Cardiac muscle cell (in vitro differentiated cells and primary cell): ENCODE results near the gene PCSK4. TPM values are rescaled to one million over a fixed set of nuclear protein-coding genes. Genes with fewer than 3 reads are reported as not detected.

Experiments
- DNase-seq, 2 donors: peaks; one replicate each; pipeline versions ENCODE4 v3.0.0 to v3.0.0-alpha.2; 2010 to 2017; ENCODE audit warnings: low read depth in 1 of 2, low spot score in 1 of 2
- H3K27ac ChIP-seq: fragments of 200-600 bp; sonication (generic); 2 replicates; pipeline ENCODE4 v1.5.1; 2016
- H3K27me3 ChIP-seq: fragments of 200-600 bp; sonication (generic); 2 replicates; pipeline ENCODE4 v1.6.0; 2016; ENCODE audit warnings: control low read depth
- H3K36me3 ChIP-seq: fragments of 200-600 bp; sonication (generic); 2 replicates; pipeline ENCODE4 v1.5.1; 2016; ENCODE audit warnings: control low read depth
- H3K4me1 ChIP-seq: fragments of 200-600 bp; sonication (generic); 2 replicates; pipeline ENCODE4 v1.8.1; 2017; ENCODE audit warnings: low read depth, mild to moderate bottlenecking, mixed run types
- H3K4me3 ChIP-seq: fragments of 200-600 bp; sonication (generic); 2 replicates; pipeline ENCODE4 v1.5.1; 2016; ENCODE audit warnings: mild to moderate bottlenecking
- H3K9me3 ChIP-seq: fragments of 200-600 bp; sonication (generic); 2 replicates; pipeline ENCODE4 v1.5.1; 2017; ENCODE audit warnings: low read depth, mild to moderate bottlenecking, control low read depth
- CTCF ChIP-seq: IDR thresholded peaks from 2 replicates; pipeline ENCODE4 v1.5.1; 2012; ENCODE audit warnings: low read depth, mild to moderate bottlenecking, low read length
- polyA plus RNA-seq: library from polyadenylated mRNA; unstranded; fragments of >200 nt; fragmentation: Nextera tagmentation; extraction: Ambion mirVana; gene quantifications from 2 replicates; pipeline ENCODE4 v1.2.1, GENCODE V29; 2016
- total RNA-seq: library from RNA; depleted of rRNA; stranded (reverse); fragments of >200 nt; gene quantifications from 2 replicates; pipeline ENCODE4 v1.2.3, GENCODE V29; 2016

Gene PCSK4
- total and polyA plus RNA-seq, 2 experiments from 2014 or later, result 9.6 to 28.6 TPM

DNA sequence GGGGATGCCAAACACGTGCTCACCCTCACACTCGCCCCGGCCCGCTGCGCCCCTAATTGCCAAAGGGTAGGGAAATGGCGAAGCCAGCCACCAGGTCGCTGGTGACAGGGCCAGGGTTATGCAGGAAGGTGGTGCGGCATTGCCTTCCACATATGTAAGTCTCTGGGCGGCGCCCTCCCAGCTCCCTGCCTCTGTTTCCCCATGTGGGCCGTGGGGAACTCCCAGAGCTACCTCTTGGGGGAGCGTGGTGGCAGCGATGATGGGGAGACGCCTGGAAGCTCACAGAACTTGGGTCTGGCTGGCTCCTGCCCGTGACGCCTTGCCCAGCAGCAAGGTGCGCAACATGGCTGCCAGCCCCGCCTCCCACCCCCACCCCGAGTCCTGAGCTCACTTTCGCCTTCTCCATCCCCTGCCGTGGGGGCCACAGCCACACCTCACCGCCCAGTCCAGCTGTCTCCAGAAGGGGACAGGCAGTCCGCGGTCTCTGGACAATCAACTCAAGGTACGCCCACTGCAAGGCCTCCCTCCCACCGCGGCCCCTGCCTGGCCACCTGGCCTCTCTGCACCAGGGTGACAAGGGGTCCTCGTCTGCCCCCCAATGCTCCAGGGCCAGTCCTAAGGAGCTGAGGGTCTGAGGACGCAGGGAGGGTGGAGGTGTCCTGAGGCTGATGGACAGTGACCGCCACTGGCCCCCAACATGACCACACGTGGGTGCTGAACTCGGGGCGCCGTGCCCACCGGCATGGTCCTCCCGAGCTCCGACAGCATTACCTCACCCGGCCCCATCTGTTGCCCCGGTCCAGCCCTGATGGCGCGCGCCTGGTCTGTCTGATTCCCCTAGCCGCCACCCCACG lies 17.7 kb downstream of the PCSK4 start:
- TF ChIP-seq CTCF, result no peak
- H3K36me3 ChIP-seq, result no peaks in the 10 kb centered on the region
- no peaks in the 10 kb centered on the region for H3K9me3 ChIP-seq
- peaks cover 63% of the 10 kb centered on the region for H3K27me3 ChIP-seq
- no peak overlapping the region for H3K4me3 ChIP-seq
- H3K27ac ChIP-seq, result no peak overlapping the region
- H3K4me1 ChIP-seq, result peaks cover 12% of the 10 kb centered on the region
- DNase-seq, result no peak

GRCh38 chr19:1471515-1472160 lies 18.5 kb downstream of the PCSK4 start:
- Histone ChIP-seq H3K4me3 (no peak overlapping the region), H3K36me3 (no peaks in the 10 kb centered on the region), H3K9me3 (no peaks in the 10 kb centered on the region), H3K4me1 (peaks cover 12% of the 10 kb centered on the region), H3K27me3 (peaks cover 72% of the 10 kb centered on the region), H3K27ac (no peak overlapping the region)
- TF ChIP-seq CTCF, result no peak
- DNase-seq, result no peak

DNA sequence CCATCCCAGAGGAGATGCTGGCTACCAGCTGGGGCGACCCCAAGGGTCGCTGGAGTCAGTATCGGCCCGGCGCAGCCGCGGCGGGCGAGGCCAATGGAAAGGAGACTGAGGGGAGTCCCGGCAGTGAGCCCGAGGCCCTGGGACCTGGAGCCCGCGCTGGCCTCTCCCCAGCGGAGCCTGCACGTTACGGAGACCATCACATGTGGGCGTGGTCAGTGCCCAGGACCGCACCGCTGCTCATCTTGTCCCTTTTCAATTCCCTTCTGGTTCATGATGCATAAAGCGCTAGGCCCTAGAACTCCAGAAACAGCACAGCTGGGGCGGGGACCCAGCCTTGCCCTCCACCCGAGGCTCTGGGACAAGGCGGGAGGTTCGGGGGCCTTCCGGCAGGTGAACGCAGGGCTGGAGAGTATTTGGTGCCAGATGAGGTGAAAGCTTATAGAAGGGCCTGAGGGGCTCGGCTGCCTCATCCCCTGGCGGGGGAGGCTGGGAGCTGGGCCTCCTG lies 19.1 kb downstream of the PCSK4 start:
- peak in 1 of 2 donors; percentile 44 for DNase-seq
- H3K27me3 ChIP-seq, result peaks cover 77% of the 10 kb centered on the region
- no peaks in the 10 kb centered on the region for H3K36me3 ChIP-seq
- no peak overlapping the region for H3K27ac ChIP-seq
- peaks cover 12% of the 10 kb centered on the region for H3K4me1 ChIP-seq
- peak overlapping the region; percentile 31 for H3K4me3 ChIP-seq
- H3K9me3 ChIP-seq, result no peaks in the 10 kb centered on the region
- TF ChIP-seq CTCF, result peak; percentile 28

- TF ChIP-seq CTCF, result no peak
- peaks cover 12% of the 10 kb centered on the region for H3K4me1 ChIP-seq
- no peaks in the 10 kb centered on the region for H3K36me3 ChIP-seq
- H3K27me3 ChIP-seq, result peaks cover 83% of the 10 kb centered on the region
- peak in 1 of 2 donors; percentile 48 for DNase-seq
- H3K4me3 ChIP-seq, result peak overlapping the region; percentile 31
- H3K27ac ChIP-seq, result no peak overlapping the region
- H3K9me3 ChIP-seq, result no peaks in the 10 kb centered on the region
These were observed 19.7 kb downstream of the PCSK4 start for GRCh38 chr19:1470305-1471009.

DNA sequence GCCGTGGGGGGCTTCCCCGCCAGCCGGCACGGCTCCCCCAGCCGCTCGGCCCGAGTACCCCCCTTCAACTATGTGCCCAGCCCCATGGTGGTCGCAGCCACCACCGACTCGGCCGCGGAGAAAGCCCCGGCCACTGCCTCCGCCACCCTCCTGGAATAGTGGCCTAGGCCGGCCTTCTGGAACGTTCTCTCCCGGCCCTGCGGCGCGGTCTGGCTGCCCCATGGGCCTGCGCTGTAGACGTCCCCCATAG lies 20.2 kb downstream of the PCSK4 start:
- Histone ChIP-seq H3K36me3 (no peaks in the 10 kb centered on the region), H3K9me3 (no peaks in the 10 kb centered on the region), H3K4me1 (peaks cover 12% of the 10 kb centered on the region), H3K27ac (no peak overlapping the region), H3K27me3 (peaks cover 88% of the 10 kb centered on the region), H3K4me3 (peak overlapping the region; percentile 31)
- TF ChIP-seq CTCF, result no peak
- no peak for DNase-seq
